K562 (cell line): Measurements from ENCODE around the gene CNBD2. TPM values are rescaled to one million over a fixed set of nuclear protein-coding genes. Genes with fewer than 3 reads are reported as not detected.
A peak's percentile ranks its signal among the peaks of the same experiment; 100 is the strongest.

Experiments used
- ATF7 ChIP-seq: fragments of 450-650 bp; IDR thresholded peaks from 2 replicates; pipeline ENCODE4 v1.7.1; 2014; ENCODE audit warnings: mild to moderate bottlenecking, moderate library complexity
- CHD4 ChIP-seq: fragments of 200-600 bp; sonication (generic); IDR thresholded peaks from 3 replicates; pipeline ENCODE4 v1.6.1; 2012; ENCODE audit warnings: low read depth, mild to moderate bottlenecking, mixed read lengths, low read length, inconsistent platforms; ENCODE audit not compliant: insufficient read depth, insufficient replicate concordance, poor library complexity, severe bottlenecking
- ETV5 ChIP-seq: sonication (generic); formaldehyde crosslinking; IDR thresholded peaks from 2 replicates; pipeline ENCODE4 v1.4.0; 2020; ENCODE audit warnings: low read depth, mild to moderate bottlenecking, missing genetic modification reagents
- FOXP1 ChIP-seq: sonication (generic); formaldehyde crosslinking; IDR thresholded peaks from 2 replicates; pipeline ENCODE4 v1.8.0; 2022; ENCODE audit warnings: mild to moderate bottlenecking, missing genetic modification reagents
- HMGN3 ChIP-seq: IDR thresholded peaks from 2 replicates; pipeline ENCODE4 v1.6.1; 2011; ENCODE audit warnings: borderline replicate concordance, low read depth, mild to moderate bottlenecking, mixed read lengths, low read length; ENCODE audit not compliant: insufficient read length; ENCODE audit errors: extremely low read depth
- HNRNPH1 ChIP-seq: fragments of 200-400 bp; formaldehyde crosslinking; optimal IDR thresholded peaks from 2 replicates; pipeline ENCODE3; 2017; ENCODE audit warnings: low read depth, mild to moderate bottlenecking, low read length, moderate library complexity
- IFI16 ChIP-seq: fragments of 250-450 bp; sonication (Bioruptor Pico); IDR thresholded peaks from 2 replicates; pipeline ENCODE4 v2.1.2; 2022; ENCODE audit warnings: mild to moderate bottlenecking, inconsistent platforms
- KDM5B ChIP-seq: fragments of 200-600 bp; sonication (generic); IDR thresholded peaks from 2 replicates; pipeline ENCODE4 v1.6.1; 2012; ENCODE audit warnings: low read depth, mild to moderate bottlenecking, moderate library complexity, low read length, control low read depth, inconsistent platforms; ENCODE audit not compliant: insufficient replicate concordance
- KLF13 ChIP-seq: fragments of 450-650 bp; IDR thresholded peaks from 2 replicates; pipeline ENCODE4 v1.6.1; 2016; ENCODE audit warnings: missing genetic modification characterization, low read depth, mild to moderate bottlenecking, missing compliant biosample characterization, moderate library complexity, borderline replicate concordance
- MAFF ChIP-seq: IDR thresholded peaks from 2 replicates; pipeline ENCODE4 v1.6.1; 2012; ENCODE audit warnings: low read length, improper control_type of control experiment
- NFE2 ChIP-seq: IDR thresholded peaks from 2 replicates; pipeline ENCODE4 v1.6.1; 2014; ENCODE audit warnings: antibody characterized with exemption, low read depth
- POLR2A ChIP-seq: fragments of 450-650 bp; conservative IDR thresholded peaks from 2 replicates; pipeline ENCODE4 v1.6.1; 2016
- PTTG1 ChIP-seq: fragments of 450-650 bp; IDR thresholded peaks from 2 replicates; pipeline ENCODE4 v1.6.1; 2016; ENCODE audit warnings: low read depth, mild to moderate bottlenecking, missing genetic modification characterization, missing compliant biosample characterization
- PYGO2 ChIP-seq: fragments of 450-650 bp; IDR thresholded peaks from 2 replicates; pipeline ENCODE4 v1.6.1; 2016; ENCODE audit warnings: mild to moderate bottlenecking, missing genetic modification characterization, moderate library complexity, missing compliant biosample characterization
- SLC30A9 ChIP-seq: fragments of 250-450 bp; sonication (Bioruptor Pico); IDR thresholded peaks from 2 replicates; pipeline ENCODE4 v1.8.0; 2022; ENCODE audit warnings: mild to moderate bottlenecking, moderate library complexity
- ZKSCAN8 ChIP-seq: fragments of 200-800 bp; sonication (Bioruptor generic); IDR thresholded peaks from 2 replicates; pipeline ENCODE4 v1.6.1; 2016; ENCODE audit warnings: missing genetic modification characterization, missing compliant biosample characterization
- ZNF384 ChIP-seq: IDR thresholded peaks from 2 replicates; pipeline ENCODE4 v1.6.1; 2012; ENCODE audit warnings: low read depth, low read length, improper control_type of control experiment
- ZNF717 ChIP-seq: fragments of 250-450 bp; sonication (Bioruptor Pico); IDR thresholded peaks from 2 replicates; pipeline ENCODE4 v1.5.0; 2021
- polyA plus RNA-seq, 8 experiments: library from polyadenylated mRNA; depleted of rRNA in 4 of 8; stranded (reverse) in 5 of 8; unstranded in 3 of 8; fragments of >200 nt; fragmentation: Nextera tagmentation in 2 of 8; fragmentation: Illumina TruSeq in 1 of 8; extraction: Ambion mirVana in 2 of 8; extraction: Trizol in 1 of 8; gene quantifications; 2 replicates each; pipeline versions ENCODE4 v1.2.1 to v1.2.3, GENCODE V29; 2011 to 2014; ENCODE audit warnings: inconsistent platforms in 1 of 8, missing spikeins in 1 of 8
- total RNA-seq, 7 experiments: library from RNA; depleted of rRNA in 6 of 7; stranded (reverse); fragments of >200 nt in 6 of 7; fragmentation: Illumina TruSeq in 2 of 7; extraction: Trizol in 2 of 7; gene quantifications; 2 replicates each; pipeline versions ENCODE4 v1.2.1 to v1.2.3, GENCODE V29; 2011 to 2021; ENCODE audit warnings: low replicate concordance in 1 of 7
- TF ChIP-seq, protein P1 (sequence below): sonication (generic); formaldehyde crosslinking; IDR thresholded peaks from 2 replicates; pipeline ENCODE4 v1.8.1; 2023; ENCODE audit warnings: mild to moderate bottlenecking, missing genetic modification reagents
- TF ChIP-seq, protein P2 (sequence below): fragments of 450-650 bp; IDR thresholded peaks from 2 replicates; pipeline ENCODE4 v1.6.1; 2014; ENCODE audit warnings: low read depth, mild to moderate bottlenecking, moderate library complexity, borderline replicate concordance
- TF ChIP-seq, protein P3 (sequence below): fragments of 250-450 bp; sonication (Bioruptor Pico); IDR thresholded peaks from 2 replicates; pipeline ENCODE4 v1.8.0; 2021; ENCODE audit warnings: borderline replicate concordance, mild to moderate bottlenecking, moderate library complexity; ENCODE audit not compliant: poor library complexity, severe bottlenecking
- TF ChIP-seq, protein P4 (sequence below): fragments of 450-650 bp; IDR thresholded peaks from 2 replicates; pipeline ENCODE4 v1.6.1; 2016; ENCODE audit warnings: missing biosample characterization, missing genetic modification characterization
- TF ChIP-seq, protein P5 (sequence below): fragments of 200-800 bp; sonication (Bioruptor generic); IDR thresholded peaks from 2 replicates; pipeline ENCODE4 v1.6.1; 2017; ENCODE audit warnings: missing genetic modification characterization, missing compliant biosample characterization

The CNBD2 gene
- total and polyA plus RNA-seq, 9 of the 15 experiments (the other 6 are each of a cell fraction or from before 2014, with no cell fraction given) = 3.2 to 17.5 (median 5.3) TPM

DNA sequence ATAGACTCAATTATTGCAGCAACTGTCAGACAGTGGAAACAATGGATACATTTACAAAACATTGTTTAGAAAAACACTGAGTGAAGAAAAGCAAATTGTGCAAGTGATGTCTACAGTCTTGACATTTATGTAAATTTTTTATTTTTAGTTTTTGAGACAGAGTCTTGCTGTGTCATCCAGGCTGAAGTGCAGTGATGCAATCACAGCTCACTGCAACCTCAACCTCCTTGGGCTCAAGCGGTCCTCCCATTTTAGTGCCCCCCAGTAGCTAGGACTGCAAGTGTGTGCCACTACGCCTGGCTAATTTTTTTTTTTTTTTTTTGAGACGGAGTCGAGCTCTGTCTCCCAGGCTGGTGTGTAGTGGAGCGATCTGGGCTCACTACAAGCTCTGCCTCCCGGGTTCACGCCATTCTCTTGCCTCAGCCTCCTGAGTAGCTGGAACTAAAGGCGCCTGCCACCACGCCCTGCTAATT is 9.7 kb downstream of the CNBD2 start (continued):
- TF ChIP-seq, protein P1, sequence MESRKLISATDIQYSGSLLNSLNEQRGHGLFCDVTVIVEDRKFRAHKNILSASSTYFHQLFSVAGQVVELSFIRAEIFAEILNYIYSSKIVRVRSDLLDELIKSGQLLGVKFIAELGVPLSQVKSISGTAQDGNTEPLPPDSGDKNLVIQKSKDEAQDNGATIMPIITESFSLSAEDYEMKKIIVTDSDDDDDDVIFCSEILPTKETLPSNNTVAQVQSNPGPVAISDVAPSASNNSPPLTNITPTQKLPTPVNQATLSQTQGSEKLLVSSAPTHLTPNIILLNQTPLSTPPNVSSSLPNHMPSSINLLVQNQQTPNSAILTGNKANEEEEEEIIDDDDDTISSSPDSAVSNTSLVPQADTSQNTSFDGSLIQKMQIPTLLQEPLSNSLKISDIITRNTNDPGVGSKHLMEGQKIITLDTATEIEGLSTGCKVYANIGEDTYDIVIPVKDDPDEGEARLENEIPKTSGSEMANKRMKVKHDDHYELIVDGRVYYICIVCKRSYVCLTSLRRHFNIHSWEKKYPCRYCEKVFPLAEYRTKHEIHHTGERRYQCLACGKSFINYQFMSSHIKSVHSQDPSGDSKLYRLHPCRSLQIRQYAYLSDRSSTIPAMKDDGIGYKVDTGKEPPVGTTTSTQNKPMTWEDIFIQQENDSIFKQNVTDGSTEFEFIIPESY (CRISPR knock-in tag) = peak; percentile 13; the same call in 1 of the 2 replicates
- TF ChIP-seq POLR2A (no peak), ETV5 (CRISPR knock-in tag) (no peak), CHD4 (no peak), ZNF717 (CRISPR knock-in tag) (no peak), SLC30A9 (CRISPR knock-in tag) (no peak), PYGO2 (tag) (no peak), FOXP1 (CRISPR knock-in tag) (no peak), ATF7 (peak; percentile 87), NFE2 (peak; percentile 92), IFI16 (CRISPR knock-in tag) (no peak), KLF13 (no peak), ZNF384 (no peak), PTTG1 (tag) (no peak), MAFF (peak; percentile 34; the same call in 1 of the 2 replicates), HNRNPH1 (no peak), KDM5B (no peak), ZKSCAN8 (no peak), HMGN3 (no peak)
- TF ChIP-seq, protein P2, sequence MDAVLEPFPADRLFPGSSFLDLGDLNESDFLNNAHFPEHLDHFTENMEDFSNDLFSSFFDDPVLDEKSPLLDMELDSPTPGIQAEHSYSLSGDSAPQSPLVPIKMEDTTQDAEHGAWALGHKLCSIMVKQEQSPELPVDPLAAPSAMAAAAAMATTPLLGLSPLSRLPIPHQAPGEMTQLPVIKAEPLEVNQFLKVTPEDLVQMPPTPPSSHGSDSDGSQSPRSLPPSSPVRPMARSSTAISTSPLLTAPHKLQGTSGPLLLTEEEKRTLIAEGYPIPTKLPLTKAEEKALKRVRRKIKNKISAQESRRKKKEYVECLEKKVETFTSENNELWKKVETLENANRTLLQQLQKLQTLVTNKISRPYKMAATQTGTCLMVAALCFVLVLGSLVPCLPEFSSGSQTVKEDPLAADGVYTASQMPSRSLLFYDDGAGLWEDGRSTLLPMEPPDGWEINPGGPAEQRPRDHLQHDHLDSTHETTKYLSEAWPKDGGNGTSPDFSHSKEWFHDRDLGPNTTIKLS = no peak
- TF ChIP-seq, protein P3, sequence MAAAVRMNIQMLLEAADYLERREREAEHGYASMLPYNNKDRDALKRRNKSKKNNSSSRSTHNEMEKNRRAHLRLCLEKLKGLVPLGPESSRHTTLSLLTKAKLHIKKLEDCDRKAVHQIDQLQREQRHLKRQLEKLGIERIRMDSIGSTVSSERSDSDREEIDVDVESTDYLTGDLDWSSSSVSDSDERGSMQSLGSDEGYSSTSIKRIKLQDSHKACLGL (CRISPR knock-in tag) = no peak
- TF ChIP-seq, protein P4, sequence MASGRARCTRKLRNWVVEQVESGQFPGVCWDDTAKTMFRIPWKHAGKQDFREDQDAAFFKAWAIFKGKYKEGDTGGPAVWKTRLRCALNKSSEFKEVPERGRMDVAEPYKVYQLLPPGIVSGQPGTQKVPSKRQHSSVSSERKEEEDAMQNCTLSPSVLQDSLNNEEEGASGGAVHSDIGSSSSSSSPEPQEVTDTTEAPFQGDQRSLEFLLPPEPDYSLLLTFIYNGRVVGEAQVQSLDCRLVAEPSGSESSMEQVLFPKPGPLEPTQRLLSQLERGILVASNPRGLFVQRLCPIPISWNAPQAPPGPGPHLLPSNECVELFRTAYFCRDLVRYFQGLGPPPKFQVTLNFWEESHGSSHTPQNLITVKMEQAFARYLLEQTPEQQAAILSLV = peak; percentile 80
- TF ChIP-seq, protein P5, sequence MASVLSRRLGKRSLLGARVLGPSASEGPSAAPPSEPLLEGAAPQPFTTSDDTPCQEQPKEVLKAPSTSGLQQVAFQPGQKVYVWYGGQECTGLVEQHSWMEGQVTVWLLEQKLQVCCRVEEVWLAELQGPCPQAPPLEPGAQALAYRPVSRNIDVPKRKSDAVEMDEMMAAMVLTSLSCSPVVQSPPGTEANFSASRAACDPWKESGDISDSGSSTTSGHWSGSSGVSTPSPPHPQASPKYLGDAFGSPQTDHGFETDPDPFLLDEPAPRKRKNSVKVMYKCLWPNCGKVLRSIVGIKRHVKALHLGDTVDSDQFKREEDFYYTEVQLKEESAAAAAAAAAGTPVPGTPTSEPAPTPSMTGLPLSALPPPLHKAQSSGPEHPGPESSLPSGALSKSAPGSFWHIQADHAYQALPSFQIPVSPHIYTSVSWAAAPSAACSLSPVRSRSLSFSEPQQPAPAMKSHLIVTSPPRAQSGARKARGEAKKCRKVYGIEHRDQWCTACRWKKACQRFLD = no peak
